HFF-Myc (cell line): ENCODE measurements around the gene ZKSCAN4.

ENCODE experiments used
- DNase-seq: peaks from one replicate; pipeline ENCODE4 v3.0.0-alpha.2; 2011; ENCODE audit warnings: low read depth; ENCODE audit errors: extremely low read depth
- H3K4me3 ChIP-seq: replicated peaks from 2 replicates; pipeline ENCODE4 v1.5.1; 2011; ENCODE audit warnings: low read depth, mild to moderate bottlenecking, control low read depth, low read length
- CTCF ChIP-seq: IDR thresholded peaks from 2 replicates; pipeline ENCODE4 v1.5.1; 2012; ENCODE audit warnings: mild to moderate bottlenecking, low read depth, low read length, control low read depth; ENCODE audit errors: missing control alignments

ZKSCAN4 gene

DNA sequence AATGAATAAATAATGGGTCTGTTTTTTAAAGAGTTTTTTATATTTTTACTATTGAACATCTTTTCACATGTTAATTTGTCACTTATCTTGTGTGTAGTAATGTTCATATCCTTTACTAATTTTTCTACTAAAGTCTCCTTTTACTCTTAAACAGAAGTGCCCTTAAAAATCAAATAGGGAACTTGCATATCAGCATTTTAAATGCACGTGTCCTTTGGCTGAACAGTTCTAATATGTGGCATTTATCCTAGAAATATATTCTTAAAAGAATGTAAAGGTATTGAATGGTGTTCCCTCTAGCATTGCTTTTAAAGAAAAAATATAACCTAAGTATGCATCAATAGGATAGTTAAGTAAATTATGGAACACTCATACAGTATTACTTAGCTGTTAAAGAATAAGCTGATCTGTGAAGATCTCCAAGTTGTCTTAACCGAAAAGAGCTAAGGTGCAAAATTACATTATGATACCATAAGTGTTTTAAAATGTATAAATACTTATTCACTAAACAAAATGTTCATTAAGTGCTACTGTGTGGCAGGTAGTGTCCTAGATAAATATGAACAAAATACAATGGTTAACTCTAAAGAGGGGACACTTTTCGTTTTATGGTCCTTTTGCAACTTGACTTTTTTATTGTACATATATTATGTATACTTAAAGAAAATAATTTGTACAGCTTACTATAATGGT lies 28.7 kb upstream of the ZKSCAN4 start:
- no peak for DNase-seq
- H3K4me3 ChIP-seq = peak overlapping the region; percentile 75
- TF ChIP-seq CTCF = no peak

- no peak for TF ChIP-seq CTCF
- DNase-seq = no peak
- H3K4me3 ChIP-seq = no peak overlapping the region
Measured at GRCh38 chr6:28277746-28278145, 25.7 kb upstream of the ZKSCAN4 start.

- no peak for TF ChIP-seq CTCF
- no peak overlapping the region for H3K4me3 ChIP-seq
- DNase-seq = no peak
Measured at GRCh38 chr6:28274888-28275287, 22.8 kb upstream of the ZKSCAN4 start.

GRCh38 chr6:28269492-28269891 lies 17.4 kb upstream of the ZKSCAN4 start:
- DNase-seq = no peak
- no peak overlapping the region for H3K4me3 ChIP-seq
- TF ChIP-seq CTCF = no peak

DNA sequence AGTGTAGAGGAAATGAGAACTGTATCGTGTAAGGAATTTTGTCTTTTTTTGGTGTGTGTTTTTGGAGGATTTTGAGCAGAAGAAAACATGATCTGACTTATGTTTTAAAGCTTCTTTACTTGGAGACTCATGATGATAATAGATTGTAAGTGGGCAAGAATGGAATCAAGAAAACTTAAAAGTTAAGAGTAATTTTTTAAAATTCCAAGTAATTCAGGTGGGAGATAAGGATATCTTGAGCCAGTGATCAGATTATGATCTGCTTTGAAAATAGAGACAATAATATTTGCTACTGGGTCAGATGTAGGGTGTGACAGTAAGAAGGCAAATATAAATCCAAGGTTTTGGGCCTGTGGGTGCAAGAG lies 15.6 kb upstream of the ZKSCAN4 start:
- DNase-seq = no peak
- H3K4me3 ChIP-seq = peak overlapping the region; percentile 72
- no peak for TF ChIP-seq CTCF

DNA sequence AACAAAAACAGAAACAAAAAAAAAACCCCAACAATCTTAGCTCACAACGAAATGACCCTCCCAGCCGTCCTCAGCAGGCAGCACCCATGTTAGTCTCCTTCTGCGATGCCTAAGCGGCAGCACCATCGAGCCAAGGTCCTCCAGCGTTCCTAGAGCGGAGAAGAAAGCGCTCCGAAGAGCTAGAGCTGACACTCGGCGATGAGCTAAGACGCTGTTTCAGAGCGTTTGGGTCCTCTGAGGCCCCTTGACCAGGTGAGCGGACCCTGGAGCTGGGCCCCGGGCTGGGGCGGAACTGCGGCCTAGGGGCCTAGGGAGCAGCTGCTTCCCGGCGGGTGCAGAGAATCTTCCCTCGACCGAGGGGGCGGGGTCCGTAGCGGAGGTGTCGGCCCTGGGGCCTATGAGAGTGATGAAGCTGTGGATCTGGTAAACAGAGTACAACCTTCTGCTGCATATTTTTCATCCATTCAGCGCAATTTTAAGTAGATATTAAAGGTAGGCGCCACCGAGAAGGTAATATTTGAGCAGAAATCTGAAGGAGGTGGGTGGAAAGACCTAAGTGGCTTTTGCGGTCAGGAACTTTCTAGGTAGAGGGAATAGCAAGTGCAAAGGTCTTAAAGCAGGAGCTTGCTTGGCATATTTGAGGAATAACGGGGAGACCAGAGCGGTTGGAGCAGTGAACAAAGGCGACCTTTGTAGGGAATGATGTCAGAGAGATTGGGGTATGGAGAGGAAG lies 15.1 kb upstream of the ZKSCAN4 start, which contains the start of gene ZSCAN26:
ZSCAN26 (plus strand) TSS at position 182 of the 733 bp plus-strand sequence. CDS start 4,777 bp downstream, outside the sequence.
- H3K4me3 ChIP-seq = peak within 1 kb of the TSS; percentile 72
- peak; percentile 71 for DNase-seq
- no peak for TF ChIP-seq CTCF

GRCh38 chr6:28266563-28266961 lies 14.5 kb upstream of the ZKSCAN4 start:
- H3K4me3 ChIP-seq = peak overlapping the region; percentile 72
- no peak for TF ChIP-seq CTCF
- DNase-seq = no peak
